ENCODE results near the gene CALY. TPM values are rescaled to one million over a fixed set of nuclear protein-coding genes. Genes with fewer than 3 reads are reported as not detected.

CALY gene
- total and polyA plus RNA-seq, 8 donors = 0.22 to 0.55 (median 0.27) TPM; not detected in 5

DNA sequence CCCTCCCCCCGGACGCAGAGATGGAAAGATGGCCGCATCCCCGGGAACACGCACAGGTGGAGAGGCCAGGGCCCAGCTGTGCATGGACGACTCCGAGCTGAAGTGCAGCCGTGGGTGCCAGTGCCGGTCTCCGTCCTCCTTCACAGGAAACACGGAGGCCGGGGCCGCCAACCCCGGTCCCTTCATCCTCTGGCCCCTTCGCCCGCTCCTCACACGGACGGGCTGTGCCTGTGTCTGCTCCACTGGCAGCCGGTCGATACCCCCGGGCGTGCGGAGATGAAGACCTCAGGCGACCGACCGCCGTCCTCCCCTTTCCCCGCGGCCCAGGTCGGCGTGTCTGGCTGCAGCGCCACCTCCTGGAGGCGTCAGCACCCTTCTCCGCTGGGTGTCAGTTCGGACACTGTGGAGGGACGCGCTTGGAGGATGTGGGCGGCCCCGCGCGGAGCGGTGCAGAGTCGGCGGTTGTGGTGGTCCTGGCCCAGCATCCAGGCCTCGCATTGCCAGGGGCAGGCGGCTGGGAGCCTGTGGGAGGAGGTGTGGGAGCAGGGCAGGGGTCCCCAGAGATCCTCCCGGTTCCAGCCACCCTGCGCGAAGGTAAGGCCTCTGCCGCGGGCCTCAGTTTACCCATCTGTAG, 18.1 kb downstream of the CALY start:
- peak in 3 of 4 donors; percentile 52 to 93 (median 56) for DNase-seq
- intact Hi-C loops (cut with DNase I) = no loop called here

DNA sequence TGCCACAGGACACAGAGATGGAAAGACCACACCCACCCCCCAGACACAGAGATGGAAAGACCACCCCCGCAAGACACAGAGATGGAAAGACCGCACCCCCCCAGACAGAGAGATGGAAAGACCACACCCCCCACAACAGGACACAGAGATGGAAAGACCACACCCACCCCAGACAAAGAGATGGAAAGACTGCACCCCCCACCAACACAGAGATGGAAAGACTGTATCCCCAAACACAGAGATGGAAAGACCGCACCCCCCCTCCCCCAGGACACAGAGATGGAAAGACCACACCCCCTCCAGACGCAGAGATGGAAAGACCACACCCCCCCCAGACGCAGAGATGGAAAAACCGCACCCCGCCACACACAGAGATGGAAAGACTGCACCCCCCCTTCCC, 20.0 kb downstream of the CALY start:
- Histone ChIP-seq H3K27me3 (peaks cover 0 to 28% of the 10 kb centered on the region in 2 donors), H3K9me3 (no peaks in the 10 kb centered on the region), H3K4me3 (no peak overlapping the region), H3K27ac (no peak overlapping the region), H3K4me1 (peaks cover 0 to 14% of the 10 kb centered on the region in 2 donors), H3K36me3 (peaks cover 0 to 16% of the 10 kb centered on the region in 2 donors)
- TF ChIP-seq, protein P1, sequence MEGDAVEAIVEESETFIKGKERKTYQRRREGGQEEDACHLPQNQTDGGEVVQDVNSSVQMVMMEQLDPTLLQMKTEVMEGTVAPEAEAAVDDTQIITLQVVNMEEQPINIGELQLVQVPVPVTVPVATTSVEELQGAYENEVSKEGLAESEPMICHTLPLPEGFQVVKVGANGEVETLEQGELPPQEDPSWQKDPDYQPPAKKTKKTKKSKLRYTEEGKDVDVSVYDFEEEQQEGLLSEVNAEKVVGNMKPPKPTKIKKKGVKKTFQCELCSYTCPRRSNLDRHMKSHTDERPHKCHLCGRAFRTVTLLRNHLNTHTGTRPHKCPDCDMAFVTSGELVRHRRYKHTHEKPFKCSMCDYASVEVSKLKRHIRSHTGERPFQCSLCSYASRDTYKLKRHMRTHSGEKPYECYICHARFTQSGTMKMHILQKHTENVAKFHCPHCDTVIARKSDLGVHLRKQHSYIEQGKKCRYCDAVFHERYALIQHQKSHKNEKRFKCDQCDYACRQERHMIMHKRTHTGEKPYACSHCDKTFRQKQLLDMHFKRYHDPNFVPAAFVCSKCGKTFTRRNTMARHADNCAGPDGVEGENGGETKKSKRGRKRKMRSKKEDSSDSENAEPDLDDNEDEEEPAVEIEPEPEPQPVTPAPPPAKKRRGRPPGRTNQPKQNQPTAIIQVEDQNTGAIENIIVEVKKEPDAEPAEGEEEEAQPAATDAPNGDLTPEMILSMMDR (IDR thresholded peaks at IDR 0.05) = no peak
- ATAC-seq = no peak
- DNase-seq = no peak
- intact Hi-C loops (cut with DNase I) = no loop called here

More for the DNA sequence above, 18.1 kb downstream of the CALY start:
- ATAC-seq = peak; percentile 98
- H3K9me3 ChIP-seq = no peaks in the 10 kb centered on the region
- TF ChIP-seq, protein P1 (IDR thresholded peaks at IDR 0.05) = peak; percentile 59 to 78
- H3K4me1 ChIP-seq = peaks cover 0 to 13% of the 10 kb centered on the region in 2 donors
- no peak overlapping the region for H3K27ac ChIP-seq
- peaks cover 0 to 35% of the 10 kb centered on the region in 2 donors for H3K27me3 ChIP-seq
- no peak overlapping the region for H3K4me3 ChIP-seq
- H3K36me3 ChIP-seq = no peaks in the 10 kb centered on the region

- Histone ChIP-seq H3K4me1 (peaks cover 0 to 14% of the 10 kb centered on the region in 2 donors), H3K36me3 (peaks cover 0 to 21% of the 10 kb centered on the region in 2 donors), H3K27me3 (peaks cover 0 to 28% of the 10 kb centered on the region in 2 donors), H3K4me3 (no peak overlapping the region), H3K27ac (no peak overlapping the region), H3K9me3 (no peaks in the 10 kb centered on the region)
- peak in 1 of 4 donors; percentile 3 for DNase-seq
- no peak for ATAC-seq
- intact Hi-C loops (cut with DNase I) = no loop called here
- TF ChIP-seq, protein P1 (IDR thresholded peaks at IDR 0.05) = no peak
Measured at GRCh38 chr10:133316266-133316665, 20.4 kb downstream of the CALY start.

- DNase-seq (peak in 1 of 4 donors; percentile 28), ATAC-seq (no peak)
- peaks cover 0 to 14% of the 10 kb centered on the region in 2 donors for H3K4me1 ChIP-seq
- H3K4me3 ChIP-seq = no peak overlapping the region
- H3K9me3 ChIP-seq = no peaks in the 10 kb centered on the region
- TF ChIP-seq, protein P1 (IDR thresholded peaks at IDR 0.05) = no peak
- no peak overlapping the region for H3K27ac ChIP-seq
- intact Hi-C loops (cut with DNase I) = no loop called here
- peaks cover 0 to 23% of the 10 kb centered on the region in 2 donors for H3K36me3 ChIP-seq
- peaks cover 0 to 25% of the 10 kb centered on the region in 2 donors for H3K27me3 ChIP-seq
Measured at GRCh38 chr10:133315847-133316246, 20.8 kb downstream of the CALY start.

GRCh38 chr10:133314911-133315310, 21.8 kb downstream of the CALY start:
- TF ChIP-seq, protein P1 (IDR thresholded peaks at IDR 0.05) = no peak
- H3K27ac ChIP-seq = no peak overlapping the region
- no peaks in the 10 kb centered on the region for H3K9me3 ChIP-seq
- intact Hi-C loops (cut with DNase I) = no loop called here
- peaks cover 0 to 16% of the 10 kb centered on the region in 2 donors for H3K27me3 ChIP-seq
- no peak for ATAC-seq
- H3K4me3 ChIP-seq = no peak overlapping the region
- peaks cover 0 to 32% of the 10 kb centered on the region in 2 donors for H3K36me3 ChIP-seq
- DNase-seq = peak in 1 of 4 donors; percentile 63
- H3K4me1 ChIP-seq = peaks cover 0 to 14% of the 10 kb centered on the region in 2 donors

Measured in left lung (tissue), 10 donors.